GM21786 (cell line): ENCODE measurements around the gene NPAS3.

Experiments
- ATAC-seq: cut with Tn5 transposase; IDR thresholded peaks from one replicate; pipeline ENCODE4 v1.9.1; 2021; ENCODE audit not compliant: unreplicated experiment

The NPAS3 gene

GRCh38 chr14:33163600-33163999, 224.9 kb downstream of the NPAS3 start:
- no peak for ATAC-seq

GRCh38 chr14:33165144-33165925, 226.7 kb downstream of the NPAS3 start:
- ATAC-seq, result no peak

GRCh38 chr14:33165926-33166289, 227.2 kb downstream of the NPAS3 start:
- no peak for ATAC-seq

- ATAC-seq, result no peak
Observed at GRCh38 chr14:33175951-33176350, 237.3 kb downstream of the NPAS3 start.

GRCh38 chr14:33184587-33184986, 245.9 kb downstream of the NPAS3 start:
- no peak for ATAC-seq

- ATAC-seq, result no peak
Observed at GRCh38 chr14:33186656-33187055, 248.0 kb downstream of the NPAS3 start.

GRCh38 chr14:33188880-33189279, 250.2 kb downstream of the NPAS3 start:
- no peak for ATAC-seq

- no peak for ATAC-seq
Observed at GRCh38 chr14:33191855-33192254, 253.2 kb downstream of the NPAS3 start.

GRCh38 chr14:33194551-33194950, 255.9 kb downstream of the NPAS3 start:
- ATAC-seq, result no peak

- no peak for ATAC-seq
Observed at GRCh38 chr14:33198684-33199083, 260.0 kb downstream of the NPAS3 start.

- no peak for ATAC-seq
Observed at GRCh38 chr14:33201116-33201515, 262.4 kb downstream of the NPAS3 start.

GRCh38 chr14:33206981-33207380, 268.3 kb downstream of the NPAS3 start:
- no peak for ATAC-seq

- ATAC-seq, result no peak
Observed at GRCh38 chr14:33207467-33208017, 268.9 kb downstream of the NPAS3 start.

- ATAC-seq, result no peak
Observed at GRCh38 chr14:33210311-33210710, 271.6 kb downstream of the NPAS3 start.

GRCh38 chr14:33218026-33218425, 279.3 kb downstream of the NPAS3 start:
- ATAC-seq, result no peak

GRCh38 chr14:33219957-33220356, 281.3 kb downstream of the NPAS3 start:
- ATAC-seq, result no peak

- no peak for ATAC-seq
Observed at GRCh38 chr14:33229269-33229929, 290.7 kb downstream of the NPAS3 start.

GRCh38 chr14:33230021-33230420, 291.3 kb downstream of the NPAS3 start:
- ATAC-seq, result no peak

GRCh38 chr14:33232031-33232430, 293.4 kb downstream of the NPAS3 start:
- ATAC-seq, result no peak

GRCh38 chr14:33237115-33237740, 298.5 kb downstream of the NPAS3 start:
- ATAC-seq, result no peak

GRCh38 chr14:33239465-33239864, 300.8 kb downstream of the NPAS3 start:
- ATAC-seq, result no peak

- ATAC-seq, result no peak
Observed at GRCh38 chr14:33240466-33240865, 301.8 kb downstream of the NPAS3 start.
